Endothelial cell of umbilical vein (primary cell): ENCODE results near the gene DGCR8. TPM values are rescaled to one million over a fixed set of nuclear protein-coding genes. Genes with fewer than 3 reads are reported as not detected.

Experiments used
- BruUV-seq: library from RNA; stranded (reverse); fragments of 400-500 nt; replicated peaks from 2 replicates; lab custom pipeline; 2021; lab: Mats Ljungman, UMichigan
- CTCF ChIA-PET: fragments of 300-600, 350-600 bp; sonication (Branson Sonifier 250); formaldehyde crosslinking; loops from one replicate; lab custom pipeline; 2021; ENCODE audit warnings: antibody characterized with exemption, inconsistent platforms; lab: Charles Lee
- POLR2A ChIA-PET: fragments of 300-600, 350-600 bp; sonication (Branson Sonifier 250); formaldehyde crosslinking; loops from one replicate; lab custom pipeline; 2021; ENCODE audit warnings: antibody characterized with exemption, inconsistent platforms; lab: Charles Lee
- DNase-seq: peaks from one replicate; pipeline ENCODE4 v3.0.0-alpha.2; 2011; ENCODE audit warnings: low read depth, low spot score
- FAIRE-seq: peaks from 2 replicates; lab custom pipeline; 2011; peaks lifted over from hg19 to GRCh38; lab: Jason Lieb, UNC
- H2AFZ ChIP-seq: 2 replicates; pipeline ENCODE4 v1.6.0; 2012; ENCODE audit warnings: low read depth, low read length, control low read depth, inconsistent platforms
- H3K27ac ChIP-seq: 2 replicates; pipeline ENCODE4 v1.5.1; 2011; ENCODE audit warnings: low read depth, mild to moderate bottlenecking, control low read depth, low read length, moderate library complexity; ENCODE audit not compliant: insufficient read depth
- H3K27me3 ChIP-seq, 2 experiments: 2 replicates each; pipeline versions ENCODE4 v1.6.0 to v1.6.1; 2011; ENCODE audit warnings: low read length in 2 of 2, mixed read lengths in 1 of 2; ENCODE audit not compliant: control insufficient read depth in 2 of 2, insufficient read depth in 2 of 2
- H3K36me3 ChIP-seq, 2 experiments: 2 replicates in 1 of 2; 3 replicates in 1 of 2; pipeline ENCODE4 v1.5.1; 2011; ENCODE audit warnings: low read length in 2 of 2, mild to moderate bottlenecking in 1 of 2, moderate library complexity in 1 of 2; ENCODE audit not compliant: control insufficient read depth in 2 of 2, insufficient read depth in 2 of 2; ENCODE audit errors: extremely low read depth in 1 of 2
- H3K4me1 ChIP-seq: 3 replicates; pipeline ENCODE4 v1.5.1; 2011; ENCODE audit warnings: mild to moderate bottlenecking, low read length; ENCODE audit not compliant: control insufficient read depth, insufficient read depth; ENCODE audit errors: extremely low read depth
- H3K4me2 ChIP-seq: 2 replicates; pipeline ENCODE4 v1.6.1; 2011; ENCODE audit warnings: low read length, control low read depth, mixed read lengths; ENCODE audit not compliant: insufficient read depth
- H3K4me3 ChIP-seq, 3 experiments: fragments of 200-600 bp in 1 of 3; sonication (generic), shearing (Covaris generic) in 1 of 3; replicated peaks in 1 of 3; 2 replicates each; pipeline ENCODE4 v1.5.1; 2011 to 2016; ENCODE audit warnings: control low read depth in 3 of 3, low read length in 3 of 3, mild to moderate bottlenecking in 2 of 3, inconsistent platforms in 1 of 3, low read depth in 1 of 3, moderate library complexity in 1 of 3; ENCODE audit not compliant: insufficient read depth in 1 of 3
- H3K79me2 ChIP-seq: 2 replicates; pipeline ENCODE4 v1.6.0; 2012; ENCODE audit warnings: low read length, inconsistent platforms; ENCODE audit not compliant: control insufficient read depth, insufficient read depth
- H3K9ac ChIP-seq: replicated peaks from 2 replicates; pipeline ENCODE3; 2011; ENCODE audit warnings: low read length, control low read depth; ENCODE audit not compliant: insufficient read depth; ENCODE audit errors: extremely low read depth
- H3K9me1 ChIP-seq: replicated peaks from 3 replicates; pipeline ENCODE4 v1.6.0; 2011; ENCODE audit warnings: mild to moderate bottlenecking, low read length; ENCODE audit not compliant: control insufficient read depth, insufficient read depth; ENCODE audit errors: extremely low read depth
- H3K9me3 ChIP-seq: replicated peaks from 2 replicates; pipeline ENCODE4 v1.5.1; 2012; ENCODE audit warnings: low read length, inconsistent platforms; ENCODE audit not compliant: control insufficient read depth, insufficient read depth
- H4K20me1 ChIP-seq: replicated peaks from 2 replicates; pipeline ENCODE3; 2011; ENCODE audit warnings: mild to moderate bottlenecking, low read length; ENCODE audit not compliant: control insufficient read depth, insufficient read depth; ENCODE audit errors: extremely low read depth
- CTCF ChIP-seq, 2 donors: IDR thresholded peaks; 1 replicate in 1 of 2; 2 replicates in 1 of 2; pipeline ENCODE4 v1.5.1; 2011; ENCODE audit warnings: low read length in 2 of 2, mild to moderate bottlenecking in 2 of 2, moderate library complexity in 2 of 2, control low read depth in 1 of 2, inconsistent platforms in 1 of 2, low read depth in 1 of 2; ENCODE audit not compliant: insufficient read depth in 1 of 2; ENCODE audit errors: extremely low read depth in 1 of 2
- EZH2 ChIP-seq: IDR thresholded peaks from 2 replicates; pipeline ENCODE4 v1.6.1; 2012; ENCODE audit warnings: borderline replicate concordance, low read depth, mild to moderate bottlenecking, moderate library complexity, low read length, inconsistent platforms; ENCODE audit not compliant: severe bottlenecking
- FOS ChIP-seq: IDR thresholded peaks from 2 replicates; pipeline ENCODE4 v1.6.1; 2011; ENCODE audit warnings: mild to moderate bottlenecking, low read length, moderate library complexity, borderline replicate concordance; ENCODE audit not compliant: insufficient read depth
- GATA2 ChIP-seq: IDR thresholded peaks from 2 replicates; pipeline ENCODE4 v1.7.0; 2011; ENCODE audit warnings: low read depth, mild to moderate bottlenecking, moderate library complexity, mixed read lengths, low read length; ENCODE audit not compliant: insufficient read length, insufficient read depth
- JUN ChIP-seq: IDR thresholded peaks from 2 replicates; pipeline ENCODE4 v1.6.1; 2011; ENCODE audit warnings: borderline replicate concordance, low read depth; ENCODE audit not compliant: insufficient read length, insufficient read depth
- MAX ChIP-seq: IDR thresholded peaks from 2 replicates; pipeline ENCODE4 v1.6.1; 2011; ENCODE audit not compliant: insufficient read depth, insufficient read length
- MYC ChIP-seq: IDR thresholded peaks from one replicate; pipeline ENCODE4 v1.6.1; 2011; ENCODE audit warnings: mild to moderate bottlenecking, low read depth, low read length
- POLR2A ChIP-seq: IDR thresholded peaks from 2 replicates; pipeline ENCODE4 v1.6.1; 2012; ENCODE audit warnings: low read depth, mild to moderate bottlenecking, control low read depth, low read length
- POLR2AphosphoS5 ChIP-seq: IDR thresholded peaks from 2 replicates; pipeline ENCODE4 v1.6.1; 2012; ENCODE audit warnings: low read depth, mild to moderate bottlenecking, control low read depth, low read length, moderate library complexity; ENCODE audit not compliant: insufficient read depth
- dilution Hi-C: fragments of 300-500 bp; cut with MboI; formaldehyde crosslinking; loops from one replicate; pipeline ENCODE4 v1.15.0; 2019; ENCODE audit warnings: low sequenced_read_pairs; ENCODE audit not compliant: extremely low pct_ligation_motif_present
- intact Hi-C: fragments of 100-400 bp; cut with micrococcal nuclease; formaldehyde crosslinking; loops from one replicate; pipeline ENCODE4 v1.10.0; 2022
- polyA plus RNA-seq, 4 experiments: library from polyadenylated mRNA; depleted of rRNA in 3 of 4; stranded (reverse) in 3 of 4; unstranded in 1 of 4; fragments of >200 nt; gene quantifications; 2 replicates each; pipeline versions ENCODE4 v1.2.1 to v1.2.3, GENCODE V29; 2011 to 2012; ENCODE audit warnings: missing spikeins in 1 of 4
- total RNA-seq: library from RNA; stranded (reverse); gene quantifications from 2 replicates; pipeline ENCODE4 v1.2.3, GENCODE V29; 2021

The DGCR8 gene
- total and polyA plus RNA-seq, 2 donors (not counting 3 experiments of a cell fraction or from before 2014, with no cell fraction given): 32.7 to 64.2 TPM

- Histone ChIP-seq H3K27ac (no peak overlapping the region), H3K27me3 (no peaks in the 10 kb centered on the region), H3K9me3 (no peaks in the 10 kb centered on the region), H3K4me2 (no peak overlapping the region), H3K9me1 (no peaks in the 10 kb centered on the region), H3K36me3 (peaks cover 0 to 13% of the 10 kb centered on the region in 2 experiments), H3K9ac (no peak overlapping the region), H4K20me1 (no peaks in the 10 kb centered on the region), H2AFZ (no peak overlapping the region), H3K4me1 (no peaks in the 10 kb centered on the region), H3K4me3 (no peak overlapping the region), H3K79me2 (no peaks in the 10 kb centered on the region)
- no peak for DNase-seq
- dilution Hi-C loops (no loop called here), intact Hi-C loops (no loop called here)
- TF ChIP-seq CTCF (IDR thresholded peaks at IDR 0.05; ENCODE audit: extremely low read depth in 1 of 2, insufficient read depth in 1 of 2, low read depth in 1 of 2, low read length in 2 of 2) (no peak), EZH2 (no peak), FOS (no peak), MAX (no peak), POLR2A (no peak), MYC (no peak), POLR2AphosphoS5 (no peak), GATA2 (no peak), JUN (no peak)
- FAIRE-seq: no peak
- POLR2A ChIA-PET: no interaction called here
- CTCF ChIA-PET: no interaction called here
- no TSS peak for BruUV-seq
Observed at GRCh38 chr22:20036535-20037392, 43.3 kb upstream of the DGCR8 start.
